Bone marrow (tissue), 2 donors: ENCODE results near the gene HABP4.

Experiments
- DNase-seq, 2 donors: peaks; one replicate each; lab custom pipeline; 2025; lab: John Stamatoyannopoulos, UW

HABP4 gene, protein sequence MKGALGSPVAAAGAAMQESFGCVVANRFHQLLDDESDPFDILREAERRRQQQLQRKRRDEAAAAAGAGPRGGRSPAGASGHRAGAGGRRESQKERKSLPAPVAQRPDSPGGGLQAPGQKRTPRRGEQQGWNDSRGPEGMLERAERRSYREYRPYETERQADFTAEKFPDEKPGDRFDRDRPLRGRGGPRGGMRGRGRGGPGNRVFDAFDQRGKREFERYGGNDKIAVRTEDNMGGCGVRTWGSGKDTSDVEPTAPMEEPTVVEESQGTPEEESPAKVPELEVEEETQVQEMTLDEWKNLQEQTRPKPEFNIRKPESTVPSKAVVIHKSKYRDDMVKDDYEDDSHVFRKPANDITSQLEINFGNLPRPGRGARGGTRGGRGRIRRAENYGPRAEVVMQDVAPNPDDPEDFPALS

GRCh38 chr9:96449845-96450612, at the start of gene HABP4:
TSS of gene HABP4 (plus strand) at chr9:96450169. CDS start at chr9:96450280, 111 bp downstream.
- DNase-seq: peak; percentile 82 to 88

DNA sequence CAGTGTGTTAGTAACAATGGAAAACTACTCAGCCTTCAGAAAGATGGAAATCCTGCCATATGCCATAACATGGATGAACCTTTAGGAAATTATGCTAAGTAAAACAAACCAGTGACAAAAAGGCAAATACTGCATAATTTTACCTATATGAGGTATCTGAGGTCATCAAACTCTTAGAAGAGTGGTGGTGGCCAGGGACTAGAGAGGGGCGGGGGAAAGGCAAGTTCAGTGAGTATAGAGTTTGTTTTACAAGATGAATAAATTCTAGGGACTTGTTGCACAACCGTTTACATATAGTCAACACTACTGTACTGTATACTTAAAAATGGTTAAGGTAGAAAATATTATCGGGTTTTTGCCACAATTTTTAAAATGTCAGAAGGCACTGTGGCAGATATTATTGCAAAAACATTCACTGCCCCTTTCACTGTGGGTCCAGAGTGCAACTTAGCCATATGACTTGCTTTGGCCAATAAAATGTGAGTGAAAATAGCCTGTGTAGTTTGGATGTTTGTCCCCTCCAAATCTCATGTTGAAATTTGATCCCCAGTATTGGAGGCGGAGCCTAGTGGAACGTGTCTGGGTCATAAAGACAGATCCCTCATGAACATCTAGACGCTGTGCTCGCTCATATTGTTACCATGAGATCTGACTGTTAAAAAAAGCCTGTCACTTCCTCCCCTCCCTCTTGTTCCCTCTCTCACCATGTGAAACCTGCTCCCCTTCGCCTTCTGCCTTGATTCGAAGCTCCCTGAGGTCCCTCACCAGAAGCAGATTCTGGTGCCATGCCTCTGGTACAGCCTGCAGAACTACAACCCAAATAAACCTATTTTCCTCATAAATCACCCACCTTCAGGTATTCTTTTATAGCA, 41.3 kb upstream of the HABP4 start:
- DNase-seq: no peak

- DNase-seq: no peak
These were observed 38.7 kb upstream of the HABP4 start for GRCh38 chr9:96411129-96411838.

DNA sequence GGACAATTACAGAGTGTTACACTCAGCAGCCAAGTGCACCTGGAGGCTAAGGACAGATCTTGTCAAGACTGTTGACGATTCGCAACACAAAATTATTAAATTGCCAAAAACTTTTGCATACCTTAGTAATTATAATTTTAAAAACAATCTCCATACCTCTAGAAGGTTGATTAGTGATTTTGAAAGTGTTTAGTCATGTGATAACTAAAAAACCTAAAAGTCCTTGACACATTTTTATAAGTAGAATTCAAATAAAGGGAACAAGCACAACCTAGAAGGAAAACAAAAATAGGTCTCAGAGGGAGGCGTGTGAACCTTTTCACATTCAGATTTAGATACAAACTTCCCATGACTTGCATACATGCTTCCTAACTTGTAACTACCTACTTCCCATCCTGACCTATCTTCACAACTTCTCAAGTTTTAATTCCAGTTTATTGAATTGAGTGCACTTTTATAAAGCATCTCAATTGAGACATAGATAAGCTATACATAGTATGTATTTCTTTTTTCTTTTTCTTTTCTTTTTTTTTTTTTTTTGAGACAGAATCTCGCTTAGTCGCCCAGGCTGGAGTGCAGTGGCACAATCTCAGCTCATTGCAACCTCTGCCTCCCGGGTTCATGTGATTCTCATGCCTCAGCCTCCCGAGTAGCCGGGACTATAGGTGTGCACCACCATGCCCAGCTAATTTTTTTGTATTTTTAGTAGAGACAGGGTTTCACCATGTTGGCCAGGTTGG, 37.6 kb upstream of the HABP4 start:
- DNase-seq: no peak

DNA sequence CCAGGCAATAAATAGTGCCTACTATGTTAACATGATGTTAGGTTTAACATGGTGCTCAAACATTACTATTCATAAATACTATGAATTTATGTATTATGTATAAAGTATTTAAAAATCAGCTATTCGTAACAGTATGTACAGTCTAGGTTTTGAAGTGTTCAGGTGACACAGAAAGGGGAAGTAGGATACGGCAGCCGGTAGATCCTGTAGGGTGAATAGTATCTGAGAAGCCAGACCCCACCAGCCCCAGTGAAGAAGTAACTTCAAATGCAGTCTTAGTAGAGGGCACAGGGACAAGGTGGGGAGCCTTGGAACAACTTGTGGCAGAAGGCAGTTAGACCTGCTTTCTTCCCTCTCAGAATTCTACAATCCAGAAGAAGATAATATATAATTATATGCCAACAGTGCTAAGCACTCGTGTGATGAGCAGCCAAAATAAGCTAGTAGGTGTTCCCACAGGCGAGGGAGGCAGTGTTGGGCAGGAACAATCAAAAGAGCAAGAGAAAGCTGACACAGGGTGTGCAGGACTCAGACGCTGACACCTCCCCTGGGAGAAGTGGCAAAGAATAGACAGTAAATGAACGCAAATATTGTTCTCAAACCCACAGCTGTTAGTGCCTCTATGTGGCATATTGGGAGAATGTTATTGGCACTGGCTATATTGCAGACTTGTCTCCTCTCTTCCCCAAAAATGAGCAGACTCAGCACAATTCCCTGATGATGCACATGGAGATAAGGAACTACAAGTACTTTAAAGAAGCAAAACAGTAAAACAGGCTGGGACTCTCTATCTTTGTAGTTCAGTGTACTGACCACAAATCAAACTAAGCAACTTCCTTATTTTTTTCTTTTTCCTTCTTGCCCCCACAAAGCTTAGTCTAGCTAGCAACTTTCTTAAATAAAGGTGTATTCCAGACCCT, 36.4 kb upstream of the HABP4 start:
- peak in 1 of 2 donors; percentile 62 for DNase-seq

GRCh38 chr9:96417051-96417586, 32.9 kb upstream of the HABP4 start:
- DNase-seq: peak; percentile 29 to 81

DNA sequence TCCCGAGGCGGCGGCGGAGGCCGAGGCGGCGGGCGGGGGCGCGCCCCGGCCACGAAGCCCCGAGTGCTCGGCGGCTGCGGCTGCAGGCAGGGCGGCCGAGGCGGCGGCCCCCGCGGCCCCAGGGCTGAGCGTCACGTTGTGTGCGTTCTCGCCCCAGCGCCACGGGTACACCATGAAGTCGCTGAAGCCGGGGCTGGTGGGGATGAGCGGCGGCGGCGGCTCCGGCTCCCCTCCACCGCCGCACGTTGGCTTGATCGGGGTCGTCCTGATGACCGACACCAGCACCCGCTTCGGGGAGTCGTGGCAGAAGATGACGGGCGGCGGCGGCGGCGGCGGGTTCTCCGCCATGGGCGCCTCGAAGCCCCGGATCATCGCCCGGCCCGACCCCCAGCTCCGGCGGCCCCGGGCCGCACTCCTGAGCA, 32.3 kb upstream of the HABP4 start:
- no peak for DNase-seq

- DNase-seq: peak; percentile 92 to 93
These were observed 31.7 kb upstream of the HABP4 start, which contains the start of gene ZNF367 for GRCh38 chr9:96418083-96418919. TSS of gene ZNF367 (minus strand) at chr9:96418370. CDS start at chr9:96418032, 338 bp downstream.

GRCh38 chr9:96418920-96419690, 30.9 kb upstream of the HABP4 start:
- peak; percentile 29 to 92 for DNase-seq

GRCh38 chr9:96419691-96419969, 30.3 kb upstream of the HABP4 start:
- DNase-seq: no peak

DNA sequence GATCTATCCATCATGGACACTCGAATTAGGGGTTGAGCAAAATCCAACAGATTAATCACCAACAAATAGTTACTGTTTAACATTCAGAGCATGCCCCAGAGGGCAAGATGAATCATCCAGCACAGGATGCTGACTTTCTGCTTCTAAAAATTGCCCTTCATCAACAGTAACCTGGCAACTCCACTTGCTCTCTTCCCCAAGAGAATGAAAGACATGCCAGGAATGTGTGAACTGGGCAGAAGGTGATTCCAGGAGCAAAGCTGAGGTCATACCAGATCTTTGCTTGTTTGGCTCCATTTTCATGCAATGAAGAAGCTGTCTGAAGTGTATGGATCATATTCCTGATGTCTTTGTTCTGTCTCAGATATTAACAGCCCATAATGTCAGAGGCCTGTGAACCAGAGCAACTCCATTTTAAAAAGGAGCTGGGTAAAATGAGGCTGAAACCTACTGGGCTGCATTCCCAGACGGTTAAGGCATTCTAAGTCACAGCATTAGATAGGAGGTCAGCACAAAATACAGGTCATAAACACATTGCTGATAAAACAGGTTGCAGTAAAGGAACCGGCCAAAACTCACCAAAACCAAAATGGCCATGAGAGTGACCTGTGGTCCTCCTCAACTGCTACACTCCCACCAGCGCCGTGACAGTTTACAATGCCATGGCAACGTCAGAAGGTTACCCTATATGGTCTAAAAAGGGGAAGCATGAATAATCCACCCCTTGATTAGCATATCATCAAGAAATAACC, 29.3 kb upstream of the HABP4 start:
- peak in 1 of 2 donors; percentile 72 for DNase-seq

GRCh38 chr9:96423322-96423984, 26.5 kb upstream of the HABP4 start:
- no peak for DNase-seq

DNA sequence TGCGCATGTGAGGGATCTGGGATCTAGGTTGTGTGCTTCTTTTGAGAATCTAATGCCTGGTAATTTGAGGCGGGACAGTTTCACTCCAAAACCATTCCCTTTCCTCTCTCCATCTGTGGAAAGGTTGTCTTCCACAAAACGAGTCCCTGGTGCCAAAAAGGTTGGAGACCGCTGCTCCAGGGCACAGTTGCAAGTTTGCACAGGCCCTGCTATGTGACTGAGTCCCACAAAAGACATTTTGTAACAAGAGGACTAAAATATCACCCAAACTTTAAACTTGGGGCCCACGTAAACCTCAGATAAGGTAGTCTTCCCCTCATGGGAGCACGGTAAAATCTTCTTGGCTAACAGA, 26.0 kb upstream of the HABP4 start:
- DNase-seq: no peak

DNA sequence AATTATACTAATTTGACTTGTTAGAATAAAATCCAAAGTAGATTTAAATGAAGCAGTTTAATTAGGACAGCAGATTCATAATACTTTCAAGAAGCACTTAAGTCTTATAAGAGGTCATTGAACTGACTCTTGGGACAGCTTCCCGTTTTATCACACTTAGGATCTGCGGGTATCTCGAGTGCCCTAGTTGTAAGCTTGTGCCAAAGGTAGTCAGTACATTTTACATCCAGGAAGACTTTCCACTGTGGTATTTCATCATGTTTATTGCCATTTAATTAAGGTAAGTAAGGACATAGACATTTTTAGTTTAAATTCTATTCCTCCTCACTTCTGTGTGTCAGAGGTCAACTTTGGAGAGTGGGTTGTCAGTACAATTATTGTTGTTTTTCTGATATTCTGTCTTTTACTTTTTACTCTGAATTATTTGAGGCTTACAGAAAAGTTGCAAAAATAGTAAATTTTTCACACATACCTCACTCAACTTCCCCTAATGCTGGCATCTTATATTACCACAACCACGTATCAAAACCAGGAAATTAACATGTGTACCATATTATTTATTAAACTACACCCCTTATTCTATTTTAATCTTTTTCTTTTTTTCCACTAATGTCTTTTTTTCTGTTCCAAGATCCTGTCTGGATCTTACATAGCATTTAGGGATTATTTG, 24.3 kb upstream of the HABP4 start:
- DNase-seq: no peak

DNA sequence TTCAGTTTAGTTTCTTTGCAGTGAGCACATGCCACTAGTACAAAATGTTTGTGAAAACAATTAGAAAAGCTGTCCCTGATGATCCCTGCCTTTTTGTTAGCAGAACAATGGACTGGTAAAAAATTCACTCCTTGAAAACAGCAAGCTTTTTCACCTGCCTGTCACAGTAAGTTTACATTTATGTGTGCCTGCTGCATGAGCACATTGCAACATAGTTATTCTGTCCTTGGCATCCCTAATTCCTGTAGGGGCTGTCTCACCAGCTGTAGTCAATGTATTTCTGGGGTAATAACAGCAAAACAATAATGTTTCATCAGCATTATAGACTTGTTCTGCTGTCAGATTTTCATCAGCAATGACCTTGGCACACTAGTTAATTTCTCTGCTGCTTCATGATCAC, 20.2 kb upstream of the HABP4 start:
- no peak for DNase-seq

GRCh38 chr9:96430377-96430776, 19.6 kb upstream of the HABP4 start:
- no peak for DNase-seq
